ENCODE data around the gene LOXL1.

Gene LOXL1

GRCh38 chr15:73926219-73927002 is at the start of gene LOXL1:
Gene LOXL1 (plus strand): TSS chr15:73926462. CDS start chr15:73926784, 322 bp downstream.
- peaks cover 15% of the 10 kb centered on the region for H3K27me3 Mint-ChIP-seq (ENCODE audit: low read depth)
- H3K4me3 Mint-ChIP-seq, result peak within 1 kb of the TSS; percentile 53
- H3K36me3 Mint-ChIP-seq (ENCODE audit: low read depth), result no peaks in the 10 kb centered on the region
- peaks cover 40% of the 10 kb centered on the region for H3K4me1 Mint-ChIP-seq (ENCODE audit: low read depth)
- no peaks in the 10 kb centered on the region for H3K9me3 Mint-ChIP-seq
- no peak within 1 kb of the TSS for H3K27ac Mint-ChIP-seq

DNA sequence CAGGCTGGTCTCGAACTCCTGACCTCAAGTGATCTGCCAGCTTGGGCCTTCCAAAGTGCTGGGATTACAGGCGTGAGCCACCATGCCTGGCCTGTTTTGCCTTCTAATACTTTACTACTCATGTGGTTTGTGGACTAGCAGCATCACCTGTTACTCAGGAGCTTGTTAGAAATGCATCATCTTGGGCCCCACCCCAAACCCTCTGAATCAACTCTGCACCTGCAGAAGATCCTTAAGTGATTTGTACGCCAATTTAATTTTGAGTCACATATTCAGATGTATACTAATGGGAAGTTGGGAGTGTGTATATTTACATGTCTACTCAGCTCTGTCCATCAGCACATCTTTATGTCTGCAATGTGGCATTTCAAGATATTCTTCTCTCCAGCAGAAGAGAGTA is 46.8 kb upstream of the LOXL1 start:
- peaks cover 22% of the 10 kb centered on the region for H3K27me3 Mint-ChIP-seq (ENCODE audit: low read depth)
- no peaks in the 10 kb centered on the region for H3K36me3 Mint-ChIP-seq (ENCODE audit: low read depth)
- no peak overlapping the region for H3K4me3 Mint-ChIP-seq
- H3K4me1 Mint-ChIP-seq (ENCODE audit: low read depth), result no peaks in the 10 kb centered on the region
- no peak overlapping the region for H3K27ac Mint-ChIP-seq
- no peaks in the 10 kb centered on the region for H3K9me3 Mint-ChIP-seq

GRCh38 chr15:73881579-73882320 is 44.5 kb upstream of the LOXL1 start:
- no peaks in the 10 kb centered on the region for H3K9me3 Mint-ChIP-seq
- no peak overlapping the region for H3K4me3 Mint-ChIP-seq

GRCh38 chr15:73882761-73883419 is 43.4 kb upstream of the LOXL1 start:
- peaks cover 6% of the 10 kb centered on the region for H3K27me3 Mint-ChIP-seq (ENCODE audit: low read depth)
- H3K4me3 Mint-ChIP-seq, result no peak overlapping the region
- no peaks in the 10 kb centered on the region for H3K36me3 Mint-ChIP-seq (ENCODE audit: low read depth)
- no peaks in the 10 kb centered on the region for H3K4me1 Mint-ChIP-seq (ENCODE audit: low read depth)
- no peaks in the 10 kb centered on the region for H3K9me3 Mint-ChIP-seq
- H3K27ac Mint-ChIP-seq, result no peak overlapping the region

More at GRCh38 chr15:73881579-73882320, 44.5 kb upstream of the LOXL1 start:
- Mint-ChIP-seq H3K27me3 (ENCODE audit: low read depth) (peaks cover 9% of the 10 kb centered on the region), H3K36me3 (ENCODE audit: low read depth) (no peaks in the 10 kb centered on the region), H3K27ac (no peak overlapping the region), H3K4me1 (ENCODE audit: low read depth) (no peaks in the 10 kb centered on the region)

GRCh38 chr15:73884159-73884558 is 42.1 kb upstream of the LOXL1 start:
- Mint-ChIP-seq H3K4me1 (ENCODE audit: low read depth) (no peaks in the 10 kb centered on the region), H3K27ac (no peak overlapping the region), H3K4me3 (no peak overlapping the region), H3K36me3 (ENCODE audit: low read depth) (no peaks in the 10 kb centered on the region), H3K27me3 (ENCODE audit: low read depth) (peaks cover 11% of the 10 kb centered on the region), H3K9me3 (no peaks in the 10 kb centered on the region)

GRCh38 chr15:73885954-73886700 is 40.1 kb upstream of the LOXL1 start:
- no peaks in the 10 kb centered on the region for H3K9me3 Mint-ChIP-seq
- H3K4me1 Mint-ChIP-seq (ENCODE audit: low read depth), result no peaks in the 10 kb centered on the region
- H3K27ac Mint-ChIP-seq, result no peak overlapping the region
- no peaks in the 10 kb centered on the region for H3K36me3 Mint-ChIP-seq (ENCODE audit: low read depth)
- H3K27me3 Mint-ChIP-seq (ENCODE audit: low read depth), result peaks cover 19% of the 10 kb centered on the region
- H3K4me3 Mint-ChIP-seq, result no peak overlapping the region

- Mint-ChIP-seq H3K36me3 (ENCODE audit: low read depth) (no peaks in the 10 kb centered on the region), H3K4me1 (ENCODE audit: low read depth) (no peaks in the 10 kb centered on the region), H3K27me3 (ENCODE audit: low read depth) (peaks cover 19% of the 10 kb centered on the region), H3K27ac (no peak overlapping the region), H3K4me3 (no peak overlapping the region), H3K9me3 (no peaks in the 10 kb centered on the region)
These were observed 39.4 kb upstream of the LOXL1 start for GRCh38 chr15:73886717-73887345.

DNA sequence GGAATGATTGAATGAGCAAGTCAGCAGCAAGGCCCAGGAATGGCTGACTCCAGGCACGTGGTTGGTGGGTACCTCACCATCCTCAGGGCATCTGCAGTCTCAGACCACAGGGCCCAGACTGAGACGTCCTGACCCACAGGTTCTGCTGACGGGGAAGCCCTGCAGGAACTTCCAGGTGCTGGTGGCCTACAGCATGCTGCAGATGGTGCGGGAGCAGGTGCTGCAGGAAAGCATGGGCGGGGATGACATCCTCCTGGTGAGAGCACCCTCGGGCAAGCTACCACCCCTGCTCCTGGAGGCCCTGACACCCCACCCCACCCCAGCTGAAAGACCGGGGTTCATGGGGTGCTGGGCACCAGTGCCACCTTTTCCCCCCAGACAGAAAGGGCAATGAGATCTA is 38.8 kb upstream of the LOXL1 start:
- peaks cover 14% of the 10 kb centered on the region for H3K27me3 Mint-ChIP-seq (ENCODE audit: low read depth)
- H3K36me3 Mint-ChIP-seq (ENCODE audit: low read depth), result no peaks in the 10 kb centered on the region
- H3K9me3 Mint-ChIP-seq, result no peaks in the 10 kb centered on the region
- no peak overlapping the region for H3K4me3 Mint-ChIP-seq
- no peaks in the 10 kb centered on the region for H3K4me1 Mint-ChIP-seq (ENCODE audit: low read depth)
- no peak overlapping the region for H3K27ac Mint-ChIP-seq

DNA sequence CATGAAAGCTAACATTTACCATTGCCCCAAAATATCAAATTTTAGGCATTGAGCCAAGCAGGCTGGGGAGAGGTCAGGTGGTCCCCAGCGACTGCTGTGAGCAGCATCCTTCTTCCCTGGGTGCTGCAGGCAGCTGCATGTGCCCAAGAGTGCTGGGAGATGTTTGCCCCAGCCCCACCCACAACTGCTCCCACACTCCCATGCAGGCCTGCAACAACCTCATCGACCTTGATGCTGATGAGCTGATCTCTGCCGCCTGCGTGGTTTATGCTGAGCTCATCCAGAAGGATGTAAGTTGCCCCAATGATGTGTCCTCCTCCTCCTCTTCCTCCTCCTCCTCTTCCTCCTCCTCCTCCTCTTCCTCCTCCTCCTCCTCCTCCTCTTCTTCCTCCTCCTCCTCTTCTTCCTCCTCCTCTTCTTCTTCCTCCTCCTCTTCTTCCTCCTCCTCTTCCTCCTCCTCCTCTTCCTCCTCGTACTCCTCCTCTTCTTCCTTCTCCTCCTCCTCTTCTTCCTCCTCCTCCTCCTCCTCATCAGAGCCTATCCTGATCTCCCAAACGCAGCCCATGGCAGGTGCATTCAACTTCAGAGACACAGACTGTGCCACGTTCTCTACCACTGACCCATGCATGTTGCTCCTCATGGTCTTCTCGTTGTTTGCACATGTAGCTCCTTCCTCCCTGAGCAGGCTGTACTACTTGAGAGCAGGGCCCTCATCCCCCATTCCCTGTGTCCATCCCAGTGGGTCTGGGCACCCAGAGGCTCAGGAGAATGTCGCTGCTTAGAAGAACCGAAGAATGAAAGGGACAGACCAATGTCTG is 37.8 kb upstream of the LOXL1 start:
- Mint-ChIP-seq H3K4me1 (ENCODE audit: low read depth) (no peaks in the 10 kb centered on the region), H3K36me3 (ENCODE audit: low read depth) (no peaks in the 10 kb centered on the region), H3K27me3 (ENCODE audit: low read depth) (peaks cover 14% of the 10 kb centered on the region), H3K9me3 (no peaks in the 10 kb centered on the region), H3K4me3 (no peak overlapping the region), H3K27ac (no peak overlapping the region)

DNA sequence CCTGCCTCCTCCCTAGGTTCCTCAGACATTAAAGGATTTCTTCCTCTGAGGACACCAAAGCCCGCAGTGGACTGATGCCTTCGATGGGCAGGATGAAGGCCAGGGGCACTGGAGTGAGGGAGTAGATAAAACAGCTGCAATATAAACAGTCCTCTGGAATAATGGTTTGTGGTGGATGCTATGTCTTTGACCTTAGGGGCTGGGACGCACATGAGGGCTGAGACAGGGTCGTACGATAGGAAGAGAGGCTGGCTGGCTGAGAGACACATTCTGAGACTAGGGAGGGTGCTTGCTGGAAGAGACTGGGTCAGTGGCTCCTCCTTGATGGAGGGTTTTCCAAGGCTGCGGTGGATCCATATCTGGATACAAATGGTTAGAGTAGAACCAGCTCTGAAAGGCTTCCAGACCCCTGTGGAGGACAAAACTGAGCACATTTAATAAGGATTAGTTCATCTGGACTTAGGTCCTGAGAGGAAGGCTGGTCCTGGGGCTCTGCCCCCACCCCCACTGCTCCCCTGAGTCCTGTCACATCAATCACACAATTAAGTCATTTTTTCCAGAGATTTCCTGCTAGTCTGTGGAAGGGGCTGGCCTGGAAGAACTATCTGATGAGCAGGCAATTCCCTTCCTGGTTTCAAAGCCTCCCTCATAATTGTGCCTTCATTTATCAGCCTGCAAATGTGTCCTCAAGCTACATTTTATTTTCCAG is 37.1 kb upstream of the LOXL1 start:
- H3K27me3 Mint-ChIP-seq (ENCODE audit: low read depth), result peaks cover 14% of the 10 kb centered on the region
- no peaks in the 10 kb centered on the region for H3K36me3 Mint-ChIP-seq (ENCODE audit: low read depth)
- no peaks in the 10 kb centered on the region for H3K4me1 Mint-ChIP-seq (ENCODE audit: low read depth)
- no peak overlapping the region for H3K4me3 Mint-ChIP-seq
- H3K9me3 Mint-ChIP-seq, result no peaks in the 10 kb centered on the region
- no peak overlapping the region for H3K27ac Mint-ChIP-seq

DNA sequence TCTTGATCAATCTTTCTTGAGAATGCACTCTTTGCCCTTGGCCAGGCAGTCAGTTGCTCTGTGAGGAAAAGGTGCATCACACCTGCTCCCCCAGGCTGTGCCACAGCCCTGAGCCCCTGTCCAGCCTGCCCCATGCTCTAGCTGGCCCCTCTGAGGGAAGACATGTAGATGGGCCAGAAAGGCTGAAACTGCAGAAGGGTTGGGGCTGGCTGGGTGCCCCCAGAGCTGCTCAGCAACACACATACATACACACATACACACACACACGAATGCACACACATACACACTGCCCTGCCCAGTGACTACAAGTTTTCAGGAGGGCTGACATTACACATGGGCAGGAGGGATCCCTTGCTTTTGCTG is 36.5 kb upstream of the LOXL1 start:
- H3K4me3 Mint-ChIP-seq, result no peak overlapping the region
- no peak overlapping the region for H3K27ac Mint-ChIP-seq
- no peaks in the 10 kb centered on the region for H3K4me1 Mint-ChIP-seq (ENCODE audit: low read depth)
- no peaks in the 10 kb centered on the region for H3K36me3 Mint-ChIP-seq (ENCODE audit: low read depth)
- H3K27me3 Mint-ChIP-seq (ENCODE audit: low read depth), result peaks cover 14% of the 10 kb centered on the region
- H3K9me3 Mint-ChIP-seq, result no peaks in the 10 kb centered on the region

GRCh38 chr15:73891328-73892315 is 34.6 kb upstream of the LOXL1 start:
- H3K9me3 Mint-ChIP-seq, result no peaks in the 10 kb centered on the region
- no peaks in the 10 kb centered on the region for H3K36me3 Mint-ChIP-seq (ENCODE audit: low read depth)
- H3K27me3 Mint-ChIP-seq (ENCODE audit: low read depth), result peaks cover 18% of the 10 kb centered on the region
- no peak overlapping the region for H3K27ac Mint-ChIP-seq
- no peak overlapping the region for H3K4me3 Mint-ChIP-seq
- H3K4me1 Mint-ChIP-seq (ENCODE audit: low read depth), result no peaks in the 10 kb centered on the region
